ENCODE measurements around the gene MAPK1IP1L. TPM values are rescaled to one million over a fixed set of nuclear protein-coding genes. Genes with fewer than 3 reads are reported as not detected.

Gene MAPK1IP1L
- total and polyA plus RNA-seq, 2 of the 4 experiments (the other 2 are of a cell fraction): 44.8 to 168 TPM

DNA sequence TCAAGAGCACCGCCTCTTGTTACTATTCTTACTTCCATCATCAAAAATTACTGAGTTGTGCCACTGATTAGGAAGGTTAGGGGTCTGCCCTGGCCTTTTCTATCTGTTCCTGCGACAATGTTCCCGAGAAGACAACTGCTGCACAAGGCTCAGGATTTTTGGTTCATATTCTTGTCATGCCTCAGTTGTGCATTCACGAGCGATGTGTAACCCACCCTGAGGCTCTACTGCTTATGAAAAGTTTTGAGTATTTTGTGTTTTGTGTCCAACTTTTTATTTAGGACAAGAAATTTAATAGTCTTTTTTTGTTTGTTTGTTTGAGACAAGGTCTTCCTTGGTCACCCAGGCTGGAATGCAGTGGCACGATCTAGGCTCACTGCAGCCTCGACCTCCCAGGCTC lies 54.5 kb downstream of the MAPK1IP1L start:
- no peaks in the 10 kb centered on the region for H3K36me3 ChIP-seq (ENCODE audit: control insufficient read depth, insufficient read depth, low read length)
- H3K4me2 ChIP-seq (ENCODE audit: low read depth, low read length): no peak overlapping the region
- no peak overlapping the region for H2AK9ac ChIP-seq (replicated peaks; ENCODE audit: low read depth, low read length, poor library complexity)
- peaks cover 30% of the 10 kb centered on the region for H3K4me1 ChIP-seq (ENCODE audit: control insufficient read depth, insufficient read depth, low read length)
- ChIA-PET CTCF (no interaction called here), POLR2A (ENCODE audit: unreplicated experiment) (no interaction called here)
- no peak overlapping the region for H3K23ac ChIP-seq (ENCODE audit: low read depth, low read length)
- H2BK5ac ChIP-seq (ENCODE audit: low read depth, low read length, poor library complexity, severe bottlenecking): peak overlapping the region; percentile 63
- TF ChIP-seq, protein P1, sequence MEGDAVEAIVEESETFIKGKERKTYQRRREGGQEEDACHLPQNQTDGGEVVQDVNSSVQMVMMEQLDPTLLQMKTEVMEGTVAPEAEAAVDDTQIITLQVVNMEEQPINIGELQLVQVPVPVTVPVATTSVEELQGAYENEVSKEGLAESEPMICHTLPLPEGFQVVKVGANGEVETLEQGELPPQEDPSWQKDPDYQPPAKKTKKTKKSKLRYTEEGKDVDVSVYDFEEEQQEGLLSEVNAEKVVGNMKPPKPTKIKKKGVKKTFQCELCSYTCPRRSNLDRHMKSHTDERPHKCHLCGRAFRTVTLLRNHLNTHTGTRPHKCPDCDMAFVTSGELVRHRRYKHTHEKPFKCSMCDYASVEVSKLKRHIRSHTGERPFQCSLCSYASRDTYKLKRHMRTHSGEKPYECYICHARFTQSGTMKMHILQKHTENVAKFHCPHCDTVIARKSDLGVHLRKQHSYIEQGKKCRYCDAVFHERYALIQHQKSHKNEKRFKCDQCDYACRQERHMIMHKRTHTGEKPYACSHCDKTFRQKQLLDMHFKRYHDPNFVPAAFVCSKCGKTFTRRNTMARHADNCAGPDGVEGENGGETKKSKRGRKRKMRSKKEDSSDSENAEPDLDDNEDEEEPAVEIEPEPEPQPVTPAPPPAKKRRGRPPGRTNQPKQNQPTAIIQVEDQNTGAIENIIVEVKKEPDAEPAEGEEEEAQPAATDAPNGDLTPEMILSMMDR (conservative IDR thresholded peaks at IDR 0.05; ENCODE audit: low read depth, low read length): no peak
- TF ChIP-seq NFE2L2 (IDR thresholded peaks at IDR 0.05; ENCODE audit: low read depth, low read length) (no peak), CEBPB (IDR thresholded peaks at IDR 0.05; ENCODE audit: low read depth, low read length) (no peak), RCOR1 (IDR thresholded peaks at IDR 0.05; ENCODE audit: insufficient replicate concordance, low read length) (no peak), RAD21 (IDR thresholded peaks at IDR 0.05; ENCODE audit: low read length) (no peak), FOS (IDR thresholded peaks at IDR 0.05; ENCODE audit: low read depth, low read length) (no peak), CHD1 (IDR thresholded peaks at IDR 0.05; ENCODE audit: low read depth, low read length) (no peak)
- TF ChIP-seq, protein P2, sequence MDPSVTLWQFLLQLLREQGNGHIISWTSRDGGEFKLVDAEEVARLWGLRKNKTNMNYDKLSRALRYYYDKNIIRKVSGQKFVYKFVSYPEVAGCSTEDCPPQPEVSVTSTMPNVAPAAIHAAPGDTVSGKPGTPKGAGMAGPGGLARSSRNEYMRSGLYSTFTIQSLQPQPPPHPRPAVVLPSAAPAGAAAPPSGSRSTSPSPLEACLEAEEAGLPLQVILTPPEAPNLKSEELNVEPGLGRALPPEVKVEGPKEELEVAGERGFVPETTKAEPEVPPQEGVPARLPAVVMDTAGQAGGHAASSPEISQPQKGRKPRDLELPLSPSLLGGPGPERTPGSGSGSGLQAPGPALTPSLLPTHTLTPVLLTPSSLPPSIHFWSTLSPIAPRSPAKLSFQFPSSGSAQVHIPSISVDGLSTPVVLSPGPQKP (IDR thresholded peaks at IDR 0.05; ENCODE audit: borderline replicate concordance, low read depth, low read length): no peak
- H3K9ac ChIP-seq (ENCODE audit: low read depth, low read length): no peak overlapping the region
- in situ Hi-C loops (cut with MboI; ENCODE audit: low sequenced_read_pairs) (no loop called here), dilution Hi-C loops (cut with HindIII; ENCODE audit: low sequenced_read_pairs, unreplicated experiment) (no loop called here), intact Hi-C loops (cut with micrococcal nuclease) (no loop called here)
- H3K56ac ChIP-seq (ENCODE audit: extremely low read depth, insufficient read depth, low read length): no peak overlapping the region
- peaks cover 7% of the 10 kb centered on the region for H3K9me3 ChIP-seq (ENCODE audit: control insufficient read depth, insufficient read depth, low read length)
- no peaks in the 10 kb centered on the region for H3K27me3 ChIP-seq (ENCODE audit: control insufficient read depth, insufficient read depth, low read length)
- peak overlapping the region; percentile 80 for H3K4ac ChIP-seq (ENCODE audit: low read depth, low read length)
- H4K91ac ChIP-seq (ENCODE audit: insufficient read depth, low read depth, low read length): peak overlapping the region; percentile 61
- H4K5ac ChIP-seq (ENCODE audit: low read depth, low read length): 0 out of 2 replicates have a peak overlapping the region, but pooled peaks have one; percentile 19
- 98% methylated on average over 4 of the region's 7 CpGs; no CpG with 5 or more reads in 1 of the 2 experiments for WGBS, 2 experiments (ENCODE audit: extremely low coverage in 2 of 2, insufficient read length in 1 of 2)
- H2BK20ac ChIP-seq (ENCODE audit: low read depth, low read length): peak overlapping the region; percentile 83
- DNase-seq (no peak), ATAC-seq (ENCODE audit: low read depth) (no peak)
- peak overlapping the region; percentile 85 for H2BK120ac ChIP-seq (ENCODE audit: low read depth, low read length)
- H2AFZ ChIP-seq (replicated peaks; ENCODE audit: low read length, poor library complexity): no peak overlapping the region
- peaks cover 2 to 24% of the 10 kb centered on the region in 2 experiments; a peak in 3 of 4 replicates for H3K79me1 ChIP-seq (ENCODE audit: low read depth in 1 of 2, low read length in 2 of 2)
- peak overlapping the region; percentile 79 for H3K14ac ChIP-seq (replicated peaks; ENCODE audit: low read depth, low read length)
- no TSS peak for BruUV-seq (replicated peaks)
- peak overlapping the region; percentile 85; the same call in 2 of the 3 replicates for H2BK15ac ChIP-seq (ENCODE audit: low read depth, low read length)
- H4K20me1 ChIP-seq (ENCODE audit: insufficient read depth, low read length): 0 out of 2 replicates have a peak, but pooled peaks cover 3% of the 10 kb centered on the region
- H4K8ac ChIP-seq (ENCODE audit: low read depth in 2 of 2, low read length in 2 of 2): peak overlapping the region in 1 of 2 experiments; percentile 66; a peak in 2 of 4 replicates
- no peak overlapping the region for H3K4me3 ChIP-seq (ENCODE audit: insufficient read depth, low read depth, low read length)
- H3K18ac ChIP-seq (ENCODE audit: low read depth, low read length): peak overlapping the region; percentile 67; the same call in 1 of the 2 replicates
- H3K9me1 ChIP-seq (ENCODE audit: insufficient read depth, low read length): peaks cover 17% of the 10 kb centered on the region
- peak overlapping the region; percentile 95; the same call in 1 of the 2 replicates for H2AK5ac ChIP-seq (ENCODE audit: low read depth, low read length)
- H3K27ac ChIP-seq (ENCODE audit: insufficient read depth, low read length): peak overlapping the region; percentile 24; the same call in 1 of the 2 replicates

All from IMR-90 (cell line).